GM20000 (cell line): ENCODE results near the gene ST6GALNAC2.
"Not testable (repeated sequence)": the region's sequence is repeated elsewhere in the genome, so short reads cannot be mapped to it uniquely, and the experiment has no call there.

Experiments used
- DNase-seq: peaks from one replicate; pipeline ENCODE4 v3.0.0; 2012; ENCODE audit warnings: low spot score
- TF ChIP-seq, protein P1 (sequence below): IDR thresholded peaks from 2 replicates; pipeline ENCODE4 v1.5.1; 2012; ENCODE audit warnings: mild to moderate bottlenecking, control low read depth; ENCODE audit errors: extremely low read depth, missing control alignments

ST6GALNAC2 gene

DNA sequence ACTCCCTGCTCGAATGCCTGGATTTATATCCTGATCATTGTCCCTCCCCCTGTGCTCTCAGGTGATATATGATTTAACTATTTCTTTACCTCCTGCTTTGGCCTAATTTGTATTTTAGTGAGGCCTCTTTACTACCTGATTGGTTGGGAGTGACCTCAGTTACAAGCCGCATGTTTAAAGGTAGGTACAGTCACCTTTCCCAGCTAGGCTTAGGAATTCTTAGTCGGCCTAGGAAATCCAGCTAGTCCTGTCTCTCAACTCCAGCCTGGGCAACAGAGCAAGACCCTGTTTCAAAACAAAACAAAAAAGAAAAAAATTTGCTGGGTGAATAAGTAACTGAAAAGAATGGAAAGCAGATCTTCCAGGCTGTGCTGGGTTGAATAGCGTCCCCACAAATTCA is 26.8 kb upstream of the ST6GALNAC2 start:
- DNase-seq: no peak
- TF ChIP-seq, protein P1, sequence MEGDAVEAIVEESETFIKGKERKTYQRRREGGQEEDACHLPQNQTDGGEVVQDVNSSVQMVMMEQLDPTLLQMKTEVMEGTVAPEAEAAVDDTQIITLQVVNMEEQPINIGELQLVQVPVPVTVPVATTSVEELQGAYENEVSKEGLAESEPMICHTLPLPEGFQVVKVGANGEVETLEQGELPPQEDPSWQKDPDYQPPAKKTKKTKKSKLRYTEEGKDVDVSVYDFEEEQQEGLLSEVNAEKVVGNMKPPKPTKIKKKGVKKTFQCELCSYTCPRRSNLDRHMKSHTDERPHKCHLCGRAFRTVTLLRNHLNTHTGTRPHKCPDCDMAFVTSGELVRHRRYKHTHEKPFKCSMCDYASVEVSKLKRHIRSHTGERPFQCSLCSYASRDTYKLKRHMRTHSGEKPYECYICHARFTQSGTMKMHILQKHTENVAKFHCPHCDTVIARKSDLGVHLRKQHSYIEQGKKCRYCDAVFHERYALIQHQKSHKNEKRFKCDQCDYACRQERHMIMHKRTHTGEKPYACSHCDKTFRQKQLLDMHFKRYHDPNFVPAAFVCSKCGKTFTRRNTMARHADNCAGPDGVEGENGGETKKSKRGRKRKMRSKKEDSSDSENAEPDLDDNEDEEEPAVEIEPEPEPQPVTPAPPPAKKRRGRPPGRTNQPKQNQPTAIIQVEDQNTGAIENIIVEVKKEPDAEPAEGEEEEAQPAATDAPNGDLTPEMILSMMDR: no peak

DNA sequence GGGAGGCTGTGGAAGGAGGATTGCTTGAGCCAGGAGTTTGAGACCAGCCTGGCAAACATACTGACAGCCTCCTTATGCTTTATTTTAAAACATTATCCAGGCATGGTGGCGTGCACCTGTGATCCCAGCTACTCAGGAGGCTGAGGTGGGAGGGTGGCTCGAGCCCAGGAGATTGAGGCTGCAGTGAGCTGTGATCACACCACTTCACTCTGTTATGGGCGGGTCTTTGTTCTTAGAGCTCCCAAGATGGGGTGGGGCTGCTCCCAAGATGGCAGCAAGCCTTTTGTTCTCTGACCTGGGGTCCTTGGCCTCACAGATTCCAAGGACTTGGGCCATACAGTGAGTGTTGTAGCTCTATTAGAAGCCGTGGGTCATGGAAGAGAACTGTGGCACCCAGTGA is 26.1 kb upstream of the ST6GALNAC2 start:
- TF ChIP-seq, protein P1: no peak
- no peak for DNase-seq

DNA sequence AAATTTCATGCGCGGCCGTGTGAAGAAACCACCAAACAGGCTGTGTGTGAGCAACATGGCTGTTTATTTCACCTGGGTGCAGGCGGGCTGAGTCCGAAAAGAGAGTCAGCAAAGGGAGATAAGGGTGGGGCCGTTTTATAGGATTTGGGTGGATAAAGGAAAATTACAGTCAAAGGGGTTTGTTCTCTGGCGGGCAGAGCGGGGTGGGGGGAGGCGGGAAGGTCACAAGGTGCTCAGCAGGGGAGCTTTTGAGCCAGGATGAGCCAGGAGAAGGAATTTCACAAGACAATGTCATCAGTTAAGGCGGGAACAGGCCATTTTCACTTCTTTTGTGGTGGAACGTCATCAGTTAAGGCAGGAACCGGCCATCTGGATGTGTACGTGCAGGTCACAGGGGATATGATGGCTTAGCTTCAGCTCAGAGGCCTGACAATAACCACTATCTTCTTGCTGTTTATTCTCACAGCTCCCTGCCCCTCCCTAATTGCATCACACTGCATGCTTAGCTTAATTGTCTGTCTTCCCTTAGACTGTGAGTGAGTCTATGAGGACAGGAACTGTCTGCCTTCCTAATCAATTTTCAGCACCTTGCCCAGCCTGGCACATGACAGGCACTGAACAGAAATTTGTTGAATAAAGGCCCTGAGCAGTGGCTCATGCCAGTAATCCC is 25.6 kb upstream of the ST6GALNAC2 start:
- not testable (repeated sequence) for DNase-seq

GRCh38 chr17:76606685-76607084 is 21.0 kb upstream of the ST6GALNAC2 start:
- DNase-seq: not testable (repeated sequence)

- no peak for DNase-seq
- TF ChIP-seq, protein P1: no peak
Measured at GRCh38 chr17:76601065-76601464, 15.4 kb upstream of the ST6GALNAC2 start.

- TF ChIP-seq, protein P1: no peak
Measured at GRCh38 chr17:76599694-76600460, 14.2 kb upstream of the ST6GALNAC2 start.

GRCh38 chr17:76598004-76598439 is 12.4 kb upstream of the ST6GALNAC2 start:
- no peak for DNase-seq
- TF ChIP-seq, protein P1: no peak

More at GRCh38 chr17:76599694-76600460, 14.2 kb upstream of the ST6GALNAC2 start:
- no peak for DNase-seq

DNA sequence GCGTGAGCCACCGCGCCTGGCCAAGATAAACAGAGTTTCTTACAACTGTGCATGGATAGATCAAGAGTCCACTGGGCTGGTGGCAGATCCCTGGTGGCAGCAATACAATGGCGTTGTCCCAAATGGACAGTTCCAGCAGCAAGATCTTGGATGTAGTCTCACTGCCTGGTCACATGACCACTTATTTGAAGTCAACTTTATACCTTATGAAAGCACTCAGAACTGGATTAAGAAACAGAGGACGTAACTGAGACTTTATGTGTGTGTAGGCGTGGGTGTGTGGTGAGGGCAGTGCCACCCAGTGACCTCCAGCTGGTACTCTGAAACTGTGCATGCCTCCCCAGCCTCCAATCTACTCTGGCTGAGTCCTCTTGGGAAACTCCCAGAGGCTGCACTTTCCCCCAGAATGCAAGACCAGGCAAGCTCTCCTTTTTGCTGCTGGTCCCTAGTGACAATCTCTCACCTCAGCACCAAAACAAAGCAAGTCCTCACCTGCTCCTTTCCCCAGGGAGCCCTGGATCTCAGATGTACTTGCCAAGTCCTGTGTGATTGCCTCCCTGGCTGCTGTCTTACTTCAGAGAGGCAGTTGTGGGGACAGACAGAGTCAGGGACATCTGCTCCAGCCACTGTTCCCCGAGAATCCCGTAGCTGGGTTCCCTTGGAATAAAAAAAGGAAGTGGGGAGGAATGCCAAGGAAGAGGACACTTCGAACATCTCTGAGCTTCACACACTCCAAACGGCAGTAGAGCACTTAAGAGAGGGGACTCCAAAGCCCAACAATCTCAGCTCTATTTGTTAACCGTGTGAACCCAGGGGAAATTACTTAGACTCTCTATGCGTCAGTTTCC is 11.7 kb upstream of the ST6GALNAC2 start:
- no peak for DNase-seq
- TF ChIP-seq, protein P1: no peak
